Measurements from ENCODE around the gene CYTH1.

DNA sequence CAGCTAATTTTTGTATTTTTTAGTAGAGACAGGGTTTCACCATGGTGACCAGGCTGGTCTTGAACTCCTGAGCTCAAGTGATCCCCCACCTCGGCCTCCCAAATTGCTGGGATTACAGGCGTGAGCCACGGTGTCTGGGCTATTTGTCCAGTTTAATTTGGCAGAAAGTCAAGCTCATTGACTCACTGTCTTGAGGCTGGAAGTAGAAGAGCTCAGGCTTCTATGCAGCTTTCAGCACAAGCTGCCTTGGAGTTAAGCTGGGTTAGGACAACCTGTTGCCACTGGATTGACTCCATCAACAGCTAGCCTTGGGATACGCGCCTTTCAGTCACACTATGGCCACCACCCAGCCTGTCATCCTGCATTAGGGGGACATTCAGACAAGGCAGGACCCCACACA, 128.7 kb downstream of the CYTH1 start:
- TF ChIP-seq CTCF (IDR thresholded peaks at IDR 0.05 in 2 of 3, conservative IDR thresholded peaks at IDR 0.05 in 1 of 3; ENCODE audit: control insufficient read depth in 2 of 3, extremely low read depth in 1 of 3, insufficient read depth in 1 of 3, low read depth in 3 of 3, low read length in 3 of 3) = no peak
- TF ChIP-seq JUND (IDR thresholded peaks at IDR 0.05; ENCODE audit: low read depth, low read length) = no peak
- TF ChIP-seq POLR2AphosphoS5 (IDR thresholded peaks at IDR 0.05; ENCODE audit: low read length) = no peak
- TF ChIP-seq, protein P1, sequence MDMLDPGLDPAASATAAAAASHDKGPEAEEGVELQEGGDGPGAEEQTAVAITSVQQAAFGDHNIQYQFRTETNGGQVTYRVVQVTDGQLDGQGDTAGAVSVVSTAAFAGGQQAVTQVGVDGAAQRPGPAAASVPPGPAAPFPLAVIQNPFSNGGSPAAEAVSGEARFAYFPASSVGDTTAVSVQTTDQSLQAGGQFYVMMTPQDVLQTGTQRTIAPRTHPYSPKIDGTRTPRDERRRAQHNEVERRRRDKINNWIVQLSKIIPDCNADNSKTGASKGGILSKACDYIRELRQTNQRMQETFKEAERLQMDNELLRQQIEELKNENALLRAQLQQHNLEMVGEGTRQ (IDR thresholded peaks at IDR 0.05; ENCODE audit: borderline replicate concordance, low read depth, low read length) = no peak
- no peak for TF ChIP-seq TCF7 (IDR thresholded peaks at IDR 0.05; ENCODE audit: borderline replicate concordance)
- no peak for TF ChIP-seq EP300 (IDR thresholded peaks at IDR 0.05; ENCODE audit: borderline replicate concordance in 1 of 2, control insufficient read depth in 1 of 2, low read depth in 2 of 2, low read length in 2 of 2)
- no peak for TF ChIP-seq NFXL1 (IDR thresholded peaks at IDR 0.05; ENCODE audit: borderline replicate concordance)

Data from GM12878 (cell line).